K562 (cell line): ENCODE results near the gene SUCO. TPM values are rescaled to one million over a fixed set of nuclear protein-coding genes. Genes with fewer than 3 reads are reported as not detected.
A peak's percentile ranks its signal among the peaks of the same experiment; 100 is the strongest.

ENCODE experiments used
- GABPB1 ChIP-seq: sonication (generic); formaldehyde crosslinking; IDR thresholded peaks from 2 replicates; pipeline ENCODE4 v1.8.0; 2022; ENCODE audit warnings: mild to moderate bottlenecking, missing genetic modification reagents
- LCOR ChIP-seq: sonication (generic); formaldehyde crosslinking; IDR thresholded peaks from 2 replicates; pipeline ENCODE4 v1.8.0; 2022; ENCODE audit warnings: mild to moderate bottlenecking, missing genetic modification reagents
- LEF1 ChIP-seq: fragments of 450-650 bp; IDR thresholded peaks from 2 replicates; pipeline ENCODE4 v1.6.1; 2016; ENCODE audit warnings: mild to moderate bottlenecking
- NFXL1 ChIP-seq: fragments of 450-650 bp; formaldehyde crosslinking; IDR thresholded peaks from 2 replicates; pipeline ENCODE4 v1.4.0; 2021; ENCODE audit warnings: mild to moderate bottlenecking
- PATZ1 ChIP-seq: fragments of 250-450 bp; sonication (Bioruptor Pico); IDR thresholded peaks from 2 replicates; pipeline ENCODE4 v1.5.0; 2020; ENCODE audit warnings: mild to moderate bottlenecking, borderline replicate concordance
- POLR2G ChIP-seq: fragments of 200-400 bp; formaldehyde crosslinking; IDR thresholded peaks from 2 replicates; pipeline ENCODE4 v1.6.1; 2017; ENCODE audit warnings: low read depth, mild to moderate bottlenecking, antibody characterized with exemption, low read length, moderate library complexity
- RNF219 ChIP-seq: fragments of 250-450 bp; sonication (Bioruptor Pico); IDR thresholded peaks from 2 replicates; pipeline ENCODE4 v1.5.0; 2022; ENCODE audit warnings: mild to moderate bottlenecking
- SMAD4 ChIP-seq: fragments of 250-450 bp; sonication (Bioruptor Pico); conservative IDR thresholded peaks from 2 replicates; pipeline ENCODE4 v1.8.0; 2021; ENCODE audit warnings: inconsistent platforms, mild to moderate bottlenecking, moderate library complexity
- STAT5A ChIP-seq: IDR thresholded peaks from 2 replicates; pipeline ENCODE4 v1.6.1; 2012; ENCODE audit warnings: low read length, inconsistent platforms, borderline replicate concordance
- TBP ChIP-seq: optimal IDR thresholded peaks from 2 replicates; pipeline ENCODE3; 2011; ENCODE audit warnings: low read depth, low read length, improper control_type of control experiment
- ZBTB11 ChIP-seq, 3 experiments: fragments of 200-800 bp in 1 of 3; fragments of 250-450 bp in 1 of 3; fragments of 450-650 bp in 1 of 3; sonication (Bioruptor Pico) in 1 of 3; sonication (Bioruptor generic) in 1 of 3; formaldehyde crosslinking in 1 of 3; IDR thresholded peaks; 2 replicates each; pipeline versions ENCODE4 v1.6.1 to v1.8.0; 2016 to 2022; ENCODE audit warnings: mild to moderate bottlenecking in 2 of 3, missing genetic modification characterization in 2 of 3, missing compliant biosample characterization in 1 of 3, moderate library complexity in 1 of 3
- ZBTB12 ChIP-seq: fragments of 250-450 bp; sonication (Bioruptor Pico); IDR thresholded peaks from 2 replicates; pipeline ENCODE4 v1.4.0; 2020
- ZNF274 ChIP-seq: IDR thresholded peaks from 2 replicates; pipeline ENCODE4 v1.6.1; 2011; ENCODE audit warnings: low read depth, mild to moderate bottlenecking, low read length, moderate library complexity, borderline replicate concordance
- ZNF512 ChIP-seq: IDR thresholded peaks from 2 replicates; pipeline ENCODE4 v1.6.1; 2016; ENCODE audit warnings: missing genetic modification characterization, missing compliant biosample characterization
- ZNF586 ChIP-seq: fragments of 450-650 bp; formaldehyde crosslinking; conservative IDR thresholded peaks from 2 replicates; pipeline ENCODE4 v1.4.0; 2020; ENCODE audit warnings: mild to moderate bottlenecking, moderate library complexity
- polyA plus RNA-seq, 8 experiments: library from polyadenylated mRNA; depleted of rRNA in 4 of 8; stranded (reverse) in 5 of 8; unstranded in 3 of 8; fragments of >200 nt; fragmentation: Nextera tagmentation in 2 of 8; fragmentation: Illumina TruSeq in 1 of 8; extraction: Ambion mirVana in 2 of 8; extraction: Trizol in 1 of 8; gene quantifications; 2 replicates each; pipeline versions ENCODE4 v1.2.1 to v1.2.3, GENCODE V29; 2011 to 2014; ENCODE audit warnings: inconsistent platforms in 1 of 8, missing spikeins in 1 of 8
- total RNA-seq, 7 experiments: library from RNA; depleted of rRNA in 6 of 7; stranded (reverse); fragments of >200 nt in 6 of 7; fragmentation: Illumina TruSeq in 2 of 7; extraction: Trizol in 2 of 7; gene quantifications; 2 replicates each; pipeline versions ENCODE4 v1.2.1 to v1.2.3, GENCODE V29; 2011 to 2021; ENCODE audit warnings: low replicate concordance in 1 of 7

SUCO gene
- total and polyA plus RNA-seq, 9 of the 15 experiments (the other 6 are each of a cell fraction or from before 2014, with no cell fraction given): 2.5 to 20.6 (median 14.3) TPM

- no peak for TF ChIP-seq PATZ1
- TF ChIP-seq STAT5A: no peak; the same call in 1 of the 2 replicates
- TF ChIP-seq LCOR: peak; percentile 18
- no peak for TF ChIP-seq LEF1
- TF ChIP-seq ZNF586 (CRISPR knock-in tag): no peak
- no peak for TF ChIP-seq ZNF512 (tag)
- peak; percentile 65 for TF ChIP-seq TBP
- TF ChIP-seq RNF219 (CRISPR knock-in tag): no peak
- TF ChIP-seq SMAD4: peak; percentile 73
- peak; percentile 18 for TF ChIP-seq ZBTB12
- TF ChIP-seq POLR2G: peak; percentile 100
- TF ChIP-seq NFXL1: no peak
- no peak for TF ChIP-seq ZNF274
- TF ChIP-seq GABPB1 (CRISPR knock-in tag): peak; percentile 51; the same call in 1 of the 2 replicates
- TF ChIP-seq ZBTB11 (CRISPR knock-in tag; IDR thresholded peaks at IDR 0.05): peak in 2 of 3 experiments; percentile 47 to 60; a peak in 3 of 6 replicates
These were observed at the start of gene SUCO (continued) for GRCh38 chr1:172532700-172533512.
